ENCODE measurements around the gene TRIM16.
"Not testable (repeated sequence)": the region's sequence is repeated elsewhere in the genome, so short reads cannot be mapped to it uniquely, and the experiment has no call there.

TRIM16 gene

DNA sequence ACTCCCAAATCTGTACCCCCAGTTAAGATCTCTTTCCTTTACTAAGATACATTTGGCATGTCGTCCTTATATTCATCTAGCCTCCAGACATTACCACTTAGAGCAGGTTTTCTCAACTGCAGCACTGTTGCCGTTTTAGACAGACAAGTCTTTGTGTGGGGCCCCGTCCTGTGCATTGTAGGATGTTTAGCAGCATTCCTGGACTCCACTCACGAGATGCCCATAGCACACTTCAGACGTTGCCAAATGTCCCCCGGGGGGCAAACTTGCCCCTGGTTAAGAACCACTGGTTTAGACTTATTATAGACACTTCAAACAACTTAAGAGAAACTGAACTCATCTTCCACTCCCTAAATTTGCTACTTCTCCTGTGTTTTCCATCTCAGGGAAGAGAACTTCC is 8.1 kb downstream of the TRIM16 start:
- H3K9me3 ChIP-seq; H3K4me1 ChIP-seq; H3K4me3 ChIP-seq; H3K36me3 ChIP-seq; H3K27ac ChIP-seq; H3K27me3 ChIP-seq; intact Hi-C loops (cut with DNase I; ENCODE audit: low total_unique reads); DNase-seq: not testable (repeated sequence)

DNA sequence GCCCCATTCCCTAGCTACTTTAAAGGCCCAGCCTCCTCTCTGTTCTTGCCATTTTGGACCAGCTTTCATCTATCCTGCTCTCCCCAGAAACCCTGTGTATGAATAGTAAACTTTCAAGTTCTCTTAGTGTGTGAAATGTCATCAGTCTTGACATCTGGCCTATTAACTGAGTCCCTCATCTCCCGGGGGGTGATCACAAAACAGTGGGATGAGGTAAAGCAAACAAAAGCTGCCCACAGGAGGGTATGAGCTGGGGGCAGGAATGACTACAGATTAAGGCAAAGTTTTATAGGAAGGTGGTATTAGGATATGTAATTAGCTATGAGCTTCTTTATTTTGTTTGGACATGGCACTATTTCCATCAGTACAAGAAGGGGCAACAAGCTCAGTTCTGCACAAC is 9.5 kb downstream of the TRIM16 start:
- H3K27ac ChIP-seq; DNase-seq; H3K9me3 ChIP-seq; H3K4me3 ChIP-seq; H3K36me3 ChIP-seq; H3K27me3 ChIP-seq; H3K4me1 ChIP-seq; intact Hi-C loops (cut with DNase I; ENCODE audit: low total_unique reads): not testable (repeated sequence)

- intact Hi-C loops (cut with DNase I; ENCODE audit: low total_unique reads); H3K36me3 ChIP-seq; H3K4me1 ChIP-seq; H3K27me3 ChIP-seq; DNase-seq; H3K9me3 ChIP-seq; H3K4me3 ChIP-seq; H3K27ac ChIP-seq: not testable (repeated sequence)
Measured at GRCh38 chr17:15669526-15669925, 14.6 kb downstream of the TRIM16 start.

- Histone ChIP-seq H3K36me3 (peaks cover 0 to 7% (median 0%) of the 10 kb centered on the region in 3 donors), H3K4me3 (no peak overlapping the region), H3K4me1 (peaks cover 0 to 7% (median 0%) of the 10 kb centered on the region in 4 donors), H3K27ac (no peak overlapping the region), H3K27me3 (no peaks in the 10 kb centered on the region), H3K9me3 (no peaks in the 10 kb centered on the region)
- DNase-seq, result no peak
- no peak for TF ChIP-seq CTCF (IDR thresholded peaks at IDR 0.05)
- intact Hi-C loops (cut with DNase I; ENCODE audit: low total_unique reads), result no loop called here
Measured at GRCh38 chr17:15663691-15664090, 20.4 kb downstream of the TRIM16 start.

GRCh38 chr17:15663176-15663575 is 20.9 kb downstream of the TRIM16 start:
- no peak for DNase-seq
- peaks cover 0 to 7% (median 0%) of the 10 kb centered on the region in 3 donors for H3K36me3 ChIP-seq
- H3K27me3 ChIP-seq, result no peaks in the 10 kb centered on the region
- no peaks in the 10 kb centered on the region for H3K9me3 ChIP-seq
- H3K4me3 ChIP-seq, result no peak overlapping the region
- H3K27ac ChIP-seq, result no peak overlapping the region
- intact Hi-C loops (cut with DNase I; ENCODE audit: low total_unique reads), result no loop called here
- peaks cover 0 to 7% (median 0%) of the 10 kb centered on the region in 4 donors for H3K4me1 ChIP-seq
- TF ChIP-seq CTCF (IDR thresholded peaks at IDR 0.05), result no peak

DNA sequence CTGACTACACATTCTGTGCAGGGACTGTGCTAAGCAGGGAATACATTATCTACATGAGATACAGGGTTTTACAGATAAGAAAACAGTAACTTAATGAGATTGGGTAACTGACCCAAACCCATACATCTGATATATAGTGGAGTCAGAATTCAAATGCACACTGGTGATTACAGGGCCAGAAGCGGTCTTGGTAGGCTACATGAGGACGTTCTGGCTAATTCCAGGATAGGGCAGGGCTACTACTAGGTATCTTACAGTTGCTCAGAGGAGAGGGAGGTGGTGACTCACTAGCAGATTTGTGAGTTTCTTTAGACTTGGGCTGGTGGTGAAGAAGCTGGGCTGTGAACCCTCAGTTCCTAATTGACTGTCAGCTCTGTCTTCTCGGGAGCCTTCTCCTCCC is 21.4 kb downstream of the TRIM16 start:
- TF ChIP-seq CTCF (IDR thresholded peaks at IDR 0.05), result no peak
- H3K4me3 ChIP-seq, result no peak overlapping the region
- H3K4me1 ChIP-seq, result peaks cover 0 to 7% (median 0%) of the 10 kb centered on the region in 4 donors
- DNase-seq, result no peak
- peaks cover 0 to 7% (median 0%) of the 10 kb centered on the region in 3 donors for H3K36me3 ChIP-seq
- no peaks in the 10 kb centered on the region for H3K27me3 ChIP-seq
- no peaks in the 10 kb centered on the region for H3K9me3 ChIP-seq
- H3K27ac ChIP-seq, result no peak overlapping the region
- intact Hi-C loops (cut with DNase I; ENCODE audit: low total_unique reads), result no loop called here

GRCh38 chr17:15660077-15660476 is 24.0 kb downstream of the TRIM16 start:
- intact Hi-C loops (cut with DNase I; ENCODE audit: low total_unique reads), result no loop called here
- no peak overlapping the region for H3K4me3 ChIP-seq
- peaks cover 0 to 7% (median 0%) of the 10 kb centered on the region in 3 donors for H3K36me3 ChIP-seq
- no peak for DNase-seq
- H3K4me1 ChIP-seq, result peaks cover 0 to 7% (median 0%) of the 10 kb centered on the region in 4 donors
- no peaks in the 10 kb centered on the region for H3K9me3 ChIP-seq
- no peak for TF ChIP-seq CTCF (IDR thresholded peaks at IDR 0.05)
- no peak overlapping the region for H3K27ac ChIP-seq
- H3K27me3 ChIP-seq, result no peaks in the 10 kb centered on the region
